IMR-90 (cell line): ENCODE results near the gene USP25. TPM values are rescaled to one million over a fixed set of nuclear protein-coding genes. Genes with fewer than 3 reads are reported as not detected.

ENCODE experiments used
- ATAC-seq: fragments of 200-7000 bp; cut with Tn5 transposase; 2 replicates; pipeline ENCODE4 v1.9.1; 2020; ENCODE audit warnings: low read depth, mild to moderate bottlenecking, moderate library complexity
- BruUV-seq: library from RNA; stranded (reverse); fragments of 400-500 nt; replicated peaks from 2 replicates; lab custom pipeline; 2021; lab: Mats Ljungman, UMichigan
- CTCF ChIA-PET: fragments of 300-600 bp; formaldehyde crosslinking; extraction: SDS; loops from one replicate; lab custom pipeline; 2021; ENCODE audit warnings: antibody characterized with exemption; lab: Yijun Ruan, JAX
- POLR2A ChIA-PET: fragments of 300-600 bp; sonication (Branson Sonifier 250); formaldehyde crosslinking; loops from one replicate; lab custom pipeline; 2022; ENCODE audit warnings: antibody characterized with exemption; ENCODE audit not compliant: unreplicated experiment; lab: Charles Lee
- DNase-seq: peaks from one replicate; pipeline ENCODE4 v3.0.0; 2013
- H2AFZ ChIP-seq: replicated peaks from 2 replicates; pipeline ENCODE3; 2013; ENCODE audit warnings: low read length, mild to moderate bottlenecking; ENCODE audit not compliant: poor library complexity
- H2AK5ac ChIP-seq: 2 replicates; pipeline ENCODE4 v1.6.1; 2013; ENCODE audit warnings: low read depth, low read length, inconsistent platforms
- H2AK9ac ChIP-seq: replicated peaks from 2 replicates; pipeline ENCODE3; 2013; ENCODE audit warnings: mild to moderate bottlenecking, low read depth, low read length, moderate library complexity; ENCODE audit not compliant: poor library complexity
- H2BK120ac ChIP-seq: 2 replicates; pipeline ENCODE4 v1.6.1; 2013; ENCODE audit warnings: low read depth, low read length, inconsistent platforms
- H2BK15ac ChIP-seq: 3 replicates; pipeline ENCODE4 v1.6.1; 2013; ENCODE audit warnings: low read depth, low read length, inconsistent platforms
- H2BK20ac ChIP-seq: 2 replicates; pipeline ENCODE4 v1.6.1; 2013; ENCODE audit warnings: low read depth, mild to moderate bottlenecking, inconsistent platforms, low read length, moderate library complexity
- H2BK5ac ChIP-seq: 2 replicates; pipeline ENCODE4 v1.6.1; 2013; ENCODE audit warnings: mild to moderate bottlenecking, low read depth, low read length, inconsistent platforms; ENCODE audit not compliant: poor library complexity, severe bottlenecking
- H3K14ac ChIP-seq: replicated peaks from 2 replicates; pipeline ENCODE4 v1.6.1; 2013; ENCODE audit warnings: low read depth, low read length, inconsistent platforms
- H3K18ac ChIP-seq: 2 replicates; pipeline ENCODE4 v1.6.1; 2013; ENCODE audit warnings: low read depth, low read length, control low read depth
- H3K23ac ChIP-seq: 2 replicates; pipeline ENCODE4 v1.6.1; 2013; ENCODE audit warnings: low read depth, low read length, inconsistent platforms
- H3K27ac ChIP-seq: 2 replicates; pipeline ENCODE4 v1.5.1; 2013; ENCODE audit warnings: mild to moderate bottlenecking, control low read depth, low read length; ENCODE audit not compliant: insufficient read depth
- H3K27me3 ChIP-seq: 2 replicates; pipeline ENCODE4 v1.6.1; 2013; ENCODE audit warnings: low read length; ENCODE audit not compliant: control insufficient read depth, insufficient read depth
- H3K36me3 ChIP-seq: 2 replicates; pipeline ENCODE4 v1.6.1; 2013; ENCODE audit warnings: low read length, mixed read lengths; ENCODE audit not compliant: control insufficient read depth, insufficient read depth
- H3K4ac ChIP-seq: 2 replicates; pipeline ENCODE4 v1.6.1; 2013; ENCODE audit warnings: low read depth, low read length, inconsistent platforms
- H3K4me1 ChIP-seq: 2 replicates; pipeline ENCODE4 v1.6.1; 2013; ENCODE audit warnings: low read length, mixed read lengths; ENCODE audit not compliant: control insufficient read depth, insufficient read depth
- H3K4me2 ChIP-seq: 2 replicates; pipeline ENCODE4 v1.6.1; 2013; ENCODE audit warnings: low read depth, mild to moderate bottlenecking, control low read depth, low read length, moderate library complexity
- H3K4me3 ChIP-seq: 2 replicates; pipeline ENCODE4 v1.5.1; 2013; ENCODE audit warnings: low read depth, mild to moderate bottlenecking, control low read depth, low read length, moderate library complexity; ENCODE audit not compliant: insufficient read depth
- H3K56ac ChIP-seq: 2 replicates; pipeline ENCODE4 v1.6.1; 2013; ENCODE audit warnings: low read length, inconsistent platforms; ENCODE audit not compliant: insufficient read depth; ENCODE audit errors: extremely low read depth
- H3K79me1 ChIP-seq, 2 experiments: 2 replicates each; pipeline ENCODE4 v1.6.1; 2013; ENCODE audit warnings: low read length in 2 of 2, inconsistent platforms in 1 of 2, low read depth in 1 of 2
- H3K9ac ChIP-seq: 2 replicates; pipeline ENCODE4 v1.6.1; 2013; ENCODE audit warnings: low read depth, low read length, control low read depth
- H3K9me1 ChIP-seq: 2 replicates; pipeline ENCODE4 v1.6.1; 2013; ENCODE audit warnings: low read length, inconsistent platforms; ENCODE audit not compliant: insufficient read depth
- H3K9me3 ChIP-seq: 2 replicates; pipeline ENCODE4 v1.6.1; 2013; ENCODE audit warnings: low read length; ENCODE audit not compliant: control insufficient read depth, insufficient read depth
- H4K20me1 ChIP-seq: 2 replicates; pipeline ENCODE4 v1.6.1; 2013; ENCODE audit warnings: low read length, inconsistent platforms; ENCODE audit not compliant: insufficient read depth
- H4K5ac ChIP-seq: 2 replicates; pipeline ENCODE4 v1.6.1; 2013; ENCODE audit warnings: mild to moderate bottlenecking, low read depth, low read length, control low read depth
- H4K8ac ChIP-seq, 2 experiments: 2 replicates each; pipeline ENCODE4 v1.6.1; 2013; ENCODE audit warnings: low read depth in 2 of 2, low read length in 2 of 2, control low read depth in 1 of 2, inconsistent platforms in 1 of 2
- H4K91ac ChIP-seq: 2 replicates; pipeline ENCODE4 v1.6.1; 2013; ENCODE audit warnings: low read depth, low read length, inconsistent platforms; ENCODE audit not compliant: insufficient read depth
- BHLHE40 ChIP-seq: fragments of 150-350 bp; IDR thresholded peaks from 2 replicates; pipeline ENCODE4 v1.6.1; 2016; ENCODE audit warnings: mild to moderate bottlenecking, low read depth, low read length
- CEBPB ChIP-seq: IDR thresholded peaks from 2 replicates; pipeline ENCODE4 v1.6.1; 2012; ENCODE audit warnings: low read depth, low read length, improper control_type of control experiment
- CHD1 ChIP-seq: IDR thresholded peaks from 2 replicates; pipeline ENCODE4 v1.6.1; 2012; ENCODE audit warnings: low read depth, low read length, improper control_type of control experiment
- FOS ChIP-seq: fragments of 150-350 bp; IDR thresholded peaks from 2 replicates; pipeline ENCODE4 v1.6.1; 2016; ENCODE audit warnings: low read depth, low read length
- MAFK ChIP-seq: IDR thresholded peaks from 2 replicates; pipeline ENCODE4 v1.6.1; 2012; ENCODE audit warnings: low read depth, low read length, improper control_type of control experiment
- MAZ ChIP-seq: IDR thresholded peaks from 2 replicates; pipeline ENCODE4 v1.6.1; 2012; ENCODE audit warnings: low read depth, mild to moderate bottlenecking, low read length, improper control_type of control experiment, moderate library complexity, borderline replicate concordance
- MXI1 ChIP-seq: IDR thresholded peaks from 2 replicates; pipeline ENCODE4 v1.6.1; 2012; ENCODE audit warnings: low read depth, mild to moderate bottlenecking, low read length, moderate library complexity, borderline replicate concordance
- NFE2L2 ChIP-seq: fragments of 150-350 bp; IDR thresholded peaks from 2 replicates; pipeline ENCODE4 v1.6.1; 2016; ENCODE audit warnings: low read depth, mild to moderate bottlenecking, low read length
- POLR2A ChIP-seq: IDR thresholded peaks from 2 replicates; pipeline ENCODE4 v1.6.1; 2012; ENCODE audit warnings: mild to moderate bottlenecking, low read depth, low read length
- RAD21 ChIP-seq: IDR thresholded peaks from 2 replicates; pipeline ENCODE4 v1.6.1; 2012; ENCODE audit warnings: low read length, improper control_type of control experiment
- RCOR1 ChIP-seq: IDR thresholded peaks from 2 replicates; pipeline ENCODE4 v1.6.1; 2012; ENCODE audit warnings: mild to moderate bottlenecking, low read length, improper control_type of control experiment; ENCODE audit not compliant: insufficient replicate concordance
- RFX5 ChIP-seq: IDR thresholded peaks from 2 replicates; pipeline ENCODE4 v1.8.0; 2012; ENCODE audit warnings: low read depth, mild to moderate bottlenecking, low read length, moderate library complexity
- SMC3 ChIP-seq: fragments of 150-350 bp; IDR thresholded peaks from 2 replicates; pipeline ENCODE4 v1.6.1; 2016; ENCODE audit warnings: low read depth, mild to moderate bottlenecking, antibody characterized with exemption, low read length, moderate library complexity
- WGBS, 2 experiments: methylation state at CpG; one replicate each; pipeline versions ENCODE4 v1.1.5 to v1.1.7; 2013; ENCODE audit warnings: missing lambda C conversion rate in 2 of 2; ENCODE audit not compliant: insufficient read length in 1 of 2; ENCODE audit errors: extremely low coverage in 2 of 2; 5-methylcytosine and 5-hydroxymethylcytosine counted together
- dilution Hi-C: fragments of 300-500 bp; cut with HindIII; formaldehyde crosslinking; loops from one replicate; pipeline ENCODE4 v1.14.3; 2018; ENCODE audit warnings: low sequenced_read_pairs; ENCODE audit not compliant: unreplicated experiment
- in situ Hi-C: fragments of 300-500 bp; cut with MboI; formaldehyde crosslinking; loops from 3 replicates; pipeline ENCODE4 v1.14.3; 2019; ENCODE audit warnings: low sequenced_read_pairs, inconsistent platforms, mixed read lengths
- intact Hi-C: fragments of 100-400 bp; cut with micrococcal nuclease; formaldehyde crosslinking; loops from 2 replicates; pipeline ENCODE4 v1.10.0; 2022
- polyA plus RNA-seq, 3 experiments: library from polyadenylated mRNA; depleted of rRNA; stranded (reverse); fragments of >200 nt; gene quantifications; 2 replicates each; pipeline ENCODE4 v1.2.3, GENCODE V29; 2012; ENCODE audit warnings: low replicate concordance in 1 of 3
- total RNA-seq: library from RNA; depleted of rRNA; stranded (reverse); fragments of >200 nt; gene quantifications from 2 replicates; pipeline ENCODE4 v1.2.3, GENCODE V29; 2012
- TF ChIP-seq, protein P1 (sequence below): fragments of 150-350 bp; IDR thresholded peaks from 2 replicates; pipeline ENCODE4 v1.6.1; 2016; ENCODE audit warnings: low read depth, mild to moderate bottlenecking, low read length, moderate library complexity, borderline replicate concordance
- TF ChIP-seq, protein P2 (sequence below): fragments of 150-350 bp; IDR thresholded peaks from 2 replicates; pipeline ENCODE4 v1.6.1; 2017; ENCODE audit warnings: mild to moderate bottlenecking, antibody characterized with exemption, low read length, low read depth
- TF ChIP-seq, protein P3 (sequence below): conservative IDR thresholded peaks from 2 replicates; pipeline ENCODE4 v1.5.1; 2012; ENCODE audit warnings: mild to moderate bottlenecking, low read depth, low read length, improper control_type of control experiment

Gene USP25
- total and polyA plus RNA-seq, 2 of the 4 experiments (the other 2 are of a cell fraction): 9.3 to 23.3 TPM

DNA sequence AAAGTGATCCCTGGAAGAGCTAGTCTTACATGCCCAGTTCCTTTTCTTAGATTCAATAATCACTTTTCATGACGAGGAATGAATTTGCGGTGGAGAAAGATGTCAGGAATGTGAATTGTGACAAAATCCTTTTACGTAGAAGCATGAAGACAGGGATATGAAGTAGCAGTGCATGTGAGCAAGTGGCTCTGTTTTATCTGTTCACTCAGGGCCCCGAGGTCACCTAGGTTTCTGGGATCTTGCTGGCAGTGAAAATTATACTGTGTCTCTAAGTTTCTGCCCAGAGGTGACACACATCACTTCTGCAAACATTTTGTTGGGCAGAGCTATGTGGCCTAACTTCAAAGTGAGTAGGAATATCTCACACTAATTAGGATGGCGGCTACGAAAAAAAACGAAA, 79.3 kb downstream of the USP25 start:
- Histone ChIP-seq H2BK120ac (no peak overlapping the region), H2AK9ac (no peak overlapping the region), H2BK5ac (peak overlapping the region; percentile 18), H3K56ac (no peak overlapping the region), H3K14ac (no peak overlapping the region), H3K4me3 (no peak overlapping the region), H3K4me2 (no peak overlapping the region), H3K9me3 (no peaks in the 10 kb centered on the region), H2AK5ac (no peak overlapping the region), H2BK15ac (no peak overlapping the region), H3K4me1 (peaks cover 3% of the 10 kb centered on the region), H4K91ac (no peak overlapping the region), H4K20me1 (no peaks in the 10 kb centered on the region), H3K18ac (no peak overlapping the region), H4K5ac (no peak overlapping the region), H3K36me3 (no peaks in the 10 kb centered on the region), H3K9ac (no peak overlapping the region), H3K4ac (no peak overlapping the region), H2BK20ac (no peak overlapping the region), H3K9me1 (no peaks in the 10 kb centered on the region), H4K8ac (no peak overlapping the region), H2AFZ (no peak overlapping the region), H3K27me3 (no peaks in the 10 kb centered on the region), H3K27ac (no peak overlapping the region), H3K23ac (no peak overlapping the region), H3K79me1 (peaks cover 4 to 20% of the 10 kb centered on the region in 2 experiments; a peak in 3 of 4 replicates)
- ATAC-seq (no peak), DNase-seq (no peak)
- WGBS, 2 experiments: no CpG with 5 or more reads among the region's 7 CpGs
- TF ChIP-seq RAD21 (no peak), MAFK (no peak), MAZ (no peak), RFX5 (no peak), POLR2A (no peak), SMC3 (no peak), MXI1 (no peak), RCOR1 (no peak), BHLHE40 (no peak), FOS (no peak), NFE2L2 (no peak), CEBPB (no peak), CHD1 (no peak)
- TF ChIP-seq, protein P1, sequence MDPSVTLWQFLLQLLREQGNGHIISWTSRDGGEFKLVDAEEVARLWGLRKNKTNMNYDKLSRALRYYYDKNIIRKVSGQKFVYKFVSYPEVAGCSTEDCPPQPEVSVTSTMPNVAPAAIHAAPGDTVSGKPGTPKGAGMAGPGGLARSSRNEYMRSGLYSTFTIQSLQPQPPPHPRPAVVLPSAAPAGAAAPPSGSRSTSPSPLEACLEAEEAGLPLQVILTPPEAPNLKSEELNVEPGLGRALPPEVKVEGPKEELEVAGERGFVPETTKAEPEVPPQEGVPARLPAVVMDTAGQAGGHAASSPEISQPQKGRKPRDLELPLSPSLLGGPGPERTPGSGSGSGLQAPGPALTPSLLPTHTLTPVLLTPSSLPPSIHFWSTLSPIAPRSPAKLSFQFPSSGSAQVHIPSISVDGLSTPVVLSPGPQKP: no peak
- TF ChIP-seq, protein P2, sequence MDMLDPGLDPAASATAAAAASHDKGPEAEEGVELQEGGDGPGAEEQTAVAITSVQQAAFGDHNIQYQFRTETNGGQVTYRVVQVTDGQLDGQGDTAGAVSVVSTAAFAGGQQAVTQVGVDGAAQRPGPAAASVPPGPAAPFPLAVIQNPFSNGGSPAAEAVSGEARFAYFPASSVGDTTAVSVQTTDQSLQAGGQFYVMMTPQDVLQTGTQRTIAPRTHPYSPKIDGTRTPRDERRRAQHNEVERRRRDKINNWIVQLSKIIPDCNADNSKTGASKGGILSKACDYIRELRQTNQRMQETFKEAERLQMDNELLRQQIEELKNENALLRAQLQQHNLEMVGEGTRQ: no peak
- TF ChIP-seq, protein P3, sequence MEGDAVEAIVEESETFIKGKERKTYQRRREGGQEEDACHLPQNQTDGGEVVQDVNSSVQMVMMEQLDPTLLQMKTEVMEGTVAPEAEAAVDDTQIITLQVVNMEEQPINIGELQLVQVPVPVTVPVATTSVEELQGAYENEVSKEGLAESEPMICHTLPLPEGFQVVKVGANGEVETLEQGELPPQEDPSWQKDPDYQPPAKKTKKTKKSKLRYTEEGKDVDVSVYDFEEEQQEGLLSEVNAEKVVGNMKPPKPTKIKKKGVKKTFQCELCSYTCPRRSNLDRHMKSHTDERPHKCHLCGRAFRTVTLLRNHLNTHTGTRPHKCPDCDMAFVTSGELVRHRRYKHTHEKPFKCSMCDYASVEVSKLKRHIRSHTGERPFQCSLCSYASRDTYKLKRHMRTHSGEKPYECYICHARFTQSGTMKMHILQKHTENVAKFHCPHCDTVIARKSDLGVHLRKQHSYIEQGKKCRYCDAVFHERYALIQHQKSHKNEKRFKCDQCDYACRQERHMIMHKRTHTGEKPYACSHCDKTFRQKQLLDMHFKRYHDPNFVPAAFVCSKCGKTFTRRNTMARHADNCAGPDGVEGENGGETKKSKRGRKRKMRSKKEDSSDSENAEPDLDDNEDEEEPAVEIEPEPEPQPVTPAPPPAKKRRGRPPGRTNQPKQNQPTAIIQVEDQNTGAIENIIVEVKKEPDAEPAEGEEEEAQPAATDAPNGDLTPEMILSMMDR: no peak
- BruUV-seq: no TSS peak
- in situ Hi-C loops (no loop called here), intact Hi-C loops (no loop called here), dilution Hi-C loops (no loop called here)
- ChIA-PET CTCF (interaction anchor here (0.5 kb wide), 1 partner anchor 24 kb away, joined by 3 read pairs; no protein-coding TSS in a partner anchor), POLR2A (no interaction called here)
